HG02571 (cell line): ENCODE data around the gene LTBP4.
"Not testable (repeated sequence)": the region's sequence is repeated elsewhere in the genome, so short reads cannot be mapped to it uniquely, and the experiment has no call there.

Experiments
- ATAC-seq: cut with Tn5 transposase; IDR thresholded peaks from one replicate; pipeline ENCODE4 v1.9.1; 2021; ENCODE audit warnings: mild to moderate bottlenecking, moderate library complexity; ENCODE audit not compliant: unreplicated experiment

Gene LTBP4

GRCh38 chr19:40601134-40601974 is at the start of gene LTBP4:
TSS of gene LTBP4 (plus strand) at chr19:40601369. CDS start at chr19:40601388, 19 bp downstream.
- ATAC-seq: no peak

GRCh38 chr19:40552848-40553247 is 48.3 kb upstream of the LTBP4 start:
- ATAC-seq: no peak

- no peak for ATAC-seq
Observed at GRCh38 chr19:40553885-40554857, 47.0 kb upstream of the LTBP4 start.

GRCh38 chr19:40555978-40556689 is 45.0 kb upstream of the LTBP4 start:
- ATAC-seq: no peak

GRCh38 chr19:40556953-40557530 is 44.1 kb upstream of the LTBP4 start:
- no peak for ATAC-seq

- ATAC-seq: no peak
Observed at GRCh38 chr19:40559394-40559793, 41.8 kb upstream of the LTBP4 start.

GRCh38 chr19:40560092-40560507 is 41.1 kb upstream of the LTBP4 start:
- no peak for ATAC-seq

- no peak for ATAC-seq
Observed at GRCh38 chr19:40561947-40562346, 39.2 kb upstream of the LTBP4 start.

GRCh38 chr19:40564535-40564934 is 36.6 kb upstream of the LTBP4 start:
- not testable (repeated sequence) for ATAC-seq

- no peak for ATAC-seq
Observed at GRCh38 chr19:40565355-40565754, 35.8 kb upstream of the LTBP4 start.

- no peak for ATAC-seq
Observed at GRCh38 chr19:40565910-40566495, 35.2 kb upstream of the LTBP4 start.

- no peak for ATAC-seq
Observed at GRCh38 chr19:40567040-40567749, 34.0 kb upstream of the LTBP4 start.

GRCh38 chr19:40567750-40568494 is 33.2 kb upstream of the LTBP4 start:
- ATAC-seq: no peak

GRCh38 chr19:40570313-40571004 is 30.7 kb upstream of the LTBP4 start:
- ATAC-seq: peak; percentile 73

- ATAC-seq: no peak
Observed at GRCh38 chr19:40571005-40571318, 30.2 kb upstream of the LTBP4 start.

GRCh38 chr19:40571831-40572495 is 29.2 kb upstream of the LTBP4 start:
- ATAC-seq: no peak

- ATAC-seq: no peak
Observed at GRCh38 chr19:40575326-40575725, 25.8 kb upstream of the LTBP4 start.

GRCh38 chr19:40576151-40576584 is 25.0 kb upstream of the LTBP4 start:
- peak; percentile 17 for ATAC-seq
